Measurements from ENCODE around the gene EFNA5.

The EFNA5 gene

DNA sequence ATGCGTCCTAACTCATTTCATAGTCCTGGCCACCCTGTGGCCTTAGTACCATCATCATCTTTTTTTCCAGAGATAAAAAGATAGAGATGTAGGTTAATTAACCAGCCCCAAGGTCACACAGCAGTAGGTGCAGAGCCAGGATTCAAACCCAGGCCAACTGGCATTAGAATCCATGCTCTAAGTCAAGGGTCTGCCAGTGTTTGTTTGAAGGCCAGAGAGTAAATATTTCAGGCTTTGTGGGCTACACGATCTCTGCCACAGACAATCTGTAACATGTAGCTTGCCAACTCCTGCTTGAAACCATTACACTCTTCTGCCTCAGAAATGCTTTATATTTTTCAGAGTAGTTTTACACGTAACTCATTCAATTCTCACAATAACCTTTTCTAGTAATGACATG lies 119.6 kb downstream of the EFNA5 start:
- H3K36me3 ChIP-seq (ENCODE audit: insufficient read depth, low read length), result no peaks in the 10 kb centered on the region
- no peak for TF ChIP-seq EZH2 (IDR thresholded peaks at IDR 0.05)
- TF ChIP-seq FOXP2 (optimal IDR thresholded peaks at IDR 0.05; ENCODE audit: control extremely low read depth, extremely low read length, insufficient read depth), result no peak
- no peak for TF ChIP-seq POLR2AphosphoS5 (IDR thresholded peaks at IDR 0.05; ENCODE audit: borderline replicate concordance, low read depth, low read length)
- H3K9ac ChIP-seq (ENCODE audit: insufficient read length), result no peak overlapping the region
- no peak for DNase-seq (ENCODE audit: low read depth, low spot score)
- no peak overlapping the region for H3K27ac ChIP-seq
- no peak overlapping the region for H3K4me3 ChIP-seq
- H3K9me3 ChIP-seq (ENCODE audit: low read depth, low read length), result no peaks in the 10 kb centered on the region

DNA sequence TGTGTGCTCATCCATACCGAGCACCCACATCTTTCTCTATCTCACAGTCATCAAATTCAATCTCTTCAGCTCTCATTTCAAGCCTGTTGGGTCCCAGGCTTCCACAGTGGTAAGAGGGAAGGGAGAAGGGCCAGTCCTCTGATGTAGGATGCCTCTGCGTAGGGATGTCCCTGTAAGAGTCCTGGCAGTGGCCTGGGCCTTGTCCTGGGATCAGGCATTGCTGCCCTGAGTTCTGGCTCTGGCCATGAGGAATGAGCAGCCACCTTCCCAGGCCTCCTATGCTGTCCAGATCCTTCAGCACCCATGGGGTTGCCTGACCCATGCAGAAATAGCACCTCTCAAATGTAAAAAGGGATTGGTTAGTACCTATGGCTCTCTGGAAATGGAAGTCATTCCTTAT lies 121.2 kb downstream of the EFNA5 start:
- TF ChIP-seq POLR2AphosphoS5 (IDR thresholded peaks at IDR 0.05; ENCODE audit: borderline replicate concordance, low read depth, low read length) (no peak), FOXP2 (optimal IDR thresholded peaks at IDR 0.05; ENCODE audit: control extremely low read depth, extremely low read length, insufficient read depth) (no peak), EZH2 (IDR thresholded peaks at IDR 0.05) (no peak)
- no peak for DNase-seq (ENCODE audit: low read depth, low spot score)
- no peaks in the 10 kb centered on the region for H3K36me3 ChIP-seq (ENCODE audit: insufficient read depth, low read length)
- H3K27ac ChIP-seq, result no peak overlapping the region
- no peak overlapping the region for H3K4me3 ChIP-seq
- H3K9me3 ChIP-seq (ENCODE audit: low read depth, low read length), result no peaks in the 10 kb centered on the region
- no peak overlapping the region for H3K9ac ChIP-seq (ENCODE audit: insufficient read length)

DNA sequence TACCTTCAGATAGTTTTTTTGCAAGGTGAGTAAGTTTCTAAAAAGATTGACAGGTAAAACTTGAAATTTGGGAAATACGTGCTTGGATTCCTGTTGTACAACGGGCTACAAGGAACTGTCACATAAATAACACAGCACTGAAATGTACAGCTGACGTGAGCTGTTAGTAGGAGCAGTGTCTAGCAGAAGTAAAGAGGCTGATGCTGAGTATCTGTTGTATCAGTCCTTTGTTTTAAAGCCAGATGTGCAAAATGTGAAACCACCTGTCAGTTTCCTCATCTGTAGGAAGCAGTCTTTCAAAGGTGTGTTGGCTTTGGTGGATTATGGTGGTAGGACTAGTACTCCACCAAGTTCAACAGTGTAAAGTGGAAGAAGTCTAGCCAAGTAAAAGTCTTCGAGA lies 122.3 kb downstream of the EFNA5 start:
- no peaks in the 10 kb centered on the region for H3K36me3 ChIP-seq (ENCODE audit: insufficient read depth, low read length)
- TF ChIP-seq EZH2 (IDR thresholded peaks at IDR 0.05) (no peak), FOXP2 (optimal IDR thresholded peaks at IDR 0.05; ENCODE audit: control extremely low read depth, extremely low read length, insufficient read depth) (no peak), POLR2AphosphoS5 (IDR thresholded peaks at IDR 0.05; ENCODE audit: borderline replicate concordance, low read depth, low read length) (no peak)
- H3K4me3 ChIP-seq, result no peak overlapping the region
- H3K9me3 ChIP-seq (ENCODE audit: low read depth, low read length), result no peaks in the 10 kb centered on the region
- H3K9ac ChIP-seq (ENCODE audit: insufficient read length), result no peak overlapping the region
- DNase-seq (ENCODE audit: low read depth, low spot score), result no peak
- no peak overlapping the region for H3K27ac ChIP-seq

DNA sequence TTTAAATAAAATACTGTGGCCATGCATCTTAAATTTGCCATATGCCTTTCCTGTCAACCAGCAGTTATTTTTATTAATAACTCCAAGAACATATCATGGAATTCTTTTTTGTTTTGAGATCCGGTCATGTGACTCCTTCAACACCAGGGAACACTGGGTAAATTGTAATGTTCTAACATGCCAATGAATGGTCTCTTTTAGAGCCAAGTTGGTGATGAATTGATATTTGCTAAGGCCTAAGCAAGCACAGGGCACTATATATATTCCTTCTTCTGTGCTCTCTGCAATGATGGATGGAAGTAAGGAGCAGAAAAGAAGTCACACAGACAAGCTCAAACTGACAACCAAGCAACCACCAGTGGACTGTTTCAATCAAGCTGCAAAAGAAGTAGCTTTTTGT lies 124.0 kb downstream of the EFNA5 start:
- Histone ChIP-seq H3K9me3 (ENCODE audit: low read depth, low read length) (no peaks in the 10 kb centered on the region), H3K27ac (no peak overlapping the region), H3K36me3 (ENCODE audit: insufficient read depth, low read length) (no peaks in the 10 kb centered on the region), H3K9ac (ENCODE audit: insufficient read length) (no peak overlapping the region), H3K4me3 (no peak overlapping the region)
- TF ChIP-seq POLR2AphosphoS5 (IDR thresholded peaks at IDR 0.05; ENCODE audit: borderline replicate concordance, low read depth, low read length), result no peak
- TF ChIP-seq EZH2 (IDR thresholded peaks at IDR 0.05), result no peak
- no peak for TF ChIP-seq FOXP2 (optimal IDR thresholded peaks at IDR 0.05; ENCODE audit: control extremely low read depth, extremely low read length, insufficient read depth)
- DNase-seq (ENCODE audit: low read depth, low spot score), result no peak

DNA sequence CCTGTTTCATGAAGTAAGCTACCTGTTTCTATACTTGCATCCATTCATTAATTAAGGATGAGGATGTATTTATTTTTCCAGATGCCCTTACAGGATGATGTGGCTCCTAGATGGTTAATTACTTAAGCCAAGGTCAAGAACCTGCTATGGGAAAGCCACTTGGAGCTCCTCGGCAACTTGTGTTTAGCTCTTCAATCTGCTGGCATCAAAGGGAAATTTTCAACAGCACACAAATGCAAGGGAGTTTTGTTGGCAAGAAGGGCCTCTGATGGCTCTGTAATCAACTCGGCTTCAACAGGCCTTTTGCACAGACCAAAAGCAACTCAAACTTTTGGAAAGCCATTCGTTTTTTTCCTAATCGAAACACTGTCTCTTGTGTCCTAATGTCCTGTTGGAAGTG lies 125.3 kb downstream of the EFNA5 start:
- no peak overlapping the region for H3K9ac ChIP-seq (ENCODE audit: insufficient read length)
- H3K4me3 ChIP-seq, result no peak overlapping the region
- no peaks in the 10 kb centered on the region for H3K36me3 ChIP-seq (ENCODE audit: insufficient read depth, low read length)
- no peak overlapping the region for H3K27ac ChIP-seq
- TF ChIP-seq FOXP2 (optimal IDR thresholded peaks at IDR 0.05; ENCODE audit: control extremely low read depth, extremely low read length, insufficient read depth) (no peak), POLR2AphosphoS5 (IDR thresholded peaks at IDR 0.05; ENCODE audit: borderline replicate concordance, low read depth, low read length) (no peak), EZH2 (IDR thresholded peaks at IDR 0.05) (no peak)
- H3K9me3 ChIP-seq (ENCODE audit: low read depth, low read length), result no peaks in the 10 kb centered on the region
- no peak for DNase-seq (ENCODE audit: low read depth, low spot score)

DNA sequence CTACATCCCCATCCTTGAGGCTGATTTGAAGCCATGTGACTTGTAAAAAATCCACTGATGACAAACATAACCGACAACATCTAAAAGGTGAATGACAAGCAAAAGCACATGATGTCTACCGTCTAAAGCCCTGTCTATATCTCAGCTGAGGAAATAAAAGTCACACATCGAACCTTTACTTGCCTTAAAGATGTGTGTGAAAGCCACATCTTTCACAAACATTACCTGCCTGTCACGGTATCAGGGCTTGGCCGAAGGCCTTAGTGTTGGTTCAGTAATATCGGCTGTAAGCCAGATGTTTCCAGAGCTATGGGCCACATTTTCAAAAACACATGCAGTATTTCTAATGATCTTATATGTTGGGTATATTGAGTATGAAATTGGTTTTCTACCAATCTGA lies 125.8 kb downstream of the EFNA5 start:
- H3K9me3 ChIP-seq (ENCODE audit: low read depth, low read length), result no peaks in the 10 kb centered on the region
- no peak overlapping the region for H3K9ac ChIP-seq (ENCODE audit: insufficient read length)
- no peaks in the 10 kb centered on the region for H3K36me3 ChIP-seq (ENCODE audit: insufficient read depth, low read length)
- no peak overlapping the region for H3K4me3 ChIP-seq
- H3K27ac ChIP-seq, result no peak overlapping the region
- no peak for TF ChIP-seq EZH2 (IDR thresholded peaks at IDR 0.05)
- no peak for TF ChIP-seq POLR2AphosphoS5 (IDR thresholded peaks at IDR 0.05; ENCODE audit: borderline replicate concordance, low read depth, low read length)
- TF ChIP-seq FOXP2 (optimal IDR thresholded peaks at IDR 0.05; ENCODE audit: control extremely low read depth, extremely low read length, insufficient read depth), result no peak
- DNase-seq (ENCODE audit: low read depth, low spot score), result no peak

DNA sequence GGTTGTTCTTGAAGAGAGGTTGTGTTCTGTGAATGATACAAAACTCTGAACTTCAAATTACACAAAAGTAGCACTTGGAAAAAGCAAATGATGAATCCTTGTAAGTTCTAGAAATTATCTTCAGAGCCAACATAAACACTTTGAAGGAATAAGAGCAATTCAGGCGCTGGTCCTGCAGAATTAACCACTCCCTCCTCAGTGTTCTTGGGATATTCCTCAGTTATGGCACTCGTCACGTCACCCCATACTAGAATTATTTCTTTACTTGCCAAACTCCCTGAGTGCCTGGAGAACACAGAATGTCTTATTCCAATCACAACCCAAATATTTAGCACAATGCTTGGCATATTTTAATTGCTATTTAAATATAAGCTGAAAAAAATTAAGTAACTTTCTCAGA lies 126.3 kb downstream of the EFNA5 start:
- Histone ChIP-seq H3K9ac (ENCODE audit: insufficient read length) (no peak overlapping the region), H3K9me3 (ENCODE audit: low read depth, low read length) (no peaks in the 10 kb centered on the region), H3K27ac (no peak overlapping the region), H3K36me3 (ENCODE audit: insufficient read depth, low read length) (no peaks in the 10 kb centered on the region), H3K4me3 (no peak overlapping the region)
- TF ChIP-seq EZH2 (IDR thresholded peaks at IDR 0.05), result no peak
- no peak for TF ChIP-seq POLR2AphosphoS5 (IDR thresholded peaks at IDR 0.05; ENCODE audit: borderline replicate concordance, low read depth, low read length)
- no peak for TF ChIP-seq FOXP2 (optimal IDR thresholded peaks at IDR 0.05; ENCODE audit: control extremely low read depth, extremely low read length, insufficient read depth)
- no peak for DNase-seq (ENCODE audit: low read depth, low spot score)

DNA sequence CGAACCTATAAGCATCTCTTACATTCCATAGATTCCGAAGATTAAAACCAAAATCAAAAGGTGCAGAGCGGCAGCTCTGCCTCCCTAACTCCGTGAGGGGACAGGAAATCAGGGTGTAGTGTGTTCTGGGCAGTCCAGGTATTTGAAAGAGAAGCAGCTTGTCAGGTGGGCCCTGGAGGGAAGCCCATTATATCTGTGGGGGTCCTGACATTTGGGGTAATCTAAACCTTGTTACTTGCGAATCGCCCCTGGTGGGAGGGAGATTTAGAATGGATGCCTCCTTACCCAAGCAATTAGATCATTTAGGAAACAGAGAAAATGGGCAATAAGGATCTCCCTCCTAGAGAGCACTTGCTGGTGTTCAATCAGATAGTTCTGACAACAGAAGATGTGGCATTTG lies 126.9 kb downstream of the EFNA5 start:
- Histone ChIP-seq H3K9ac (ENCODE audit: insufficient read length) (no peak overlapping the region), H3K27ac (no peak overlapping the region), H3K9me3 (ENCODE audit: low read depth, low read length) (no peaks in the 10 kb centered on the region), H3K36me3 (ENCODE audit: insufficient read depth, low read length) (no peaks in the 10 kb centered on the region), H3K4me3 (no peak overlapping the region)
- DNase-seq (ENCODE audit: low read depth, low spot score), result no peak
- TF ChIP-seq POLR2AphosphoS5 (IDR thresholded peaks at IDR 0.05; ENCODE audit: borderline replicate concordance, low read depth, low read length) (no peak), EZH2 (IDR thresholded peaks at IDR 0.05) (no peak), FOXP2 (optimal IDR thresholded peaks at IDR 0.05; ENCODE audit: control extremely low read depth, extremely low read length, insufficient read depth) (no peak)

DNA sequence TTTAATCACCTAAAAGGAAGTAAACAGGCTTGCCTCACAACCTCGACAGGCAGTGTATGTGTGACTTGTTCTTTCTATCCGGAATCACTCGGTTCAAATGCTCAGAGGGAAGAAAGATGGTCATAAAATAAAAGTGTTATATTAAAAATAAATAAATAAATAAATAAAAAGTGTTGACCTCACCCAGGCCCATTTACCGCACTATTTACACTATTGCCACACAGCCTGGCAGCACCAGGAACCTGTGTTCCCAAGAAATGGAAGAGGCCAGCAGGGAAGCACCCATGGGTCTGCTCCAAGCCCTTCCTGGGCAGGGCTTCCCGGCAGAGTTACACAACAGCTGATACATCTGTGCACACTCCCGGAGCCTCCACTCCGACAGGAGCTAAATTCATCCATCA lies 127.9 kb downstream of the EFNA5 start:
- TF ChIP-seq FOXP2 (optimal IDR thresholded peaks at IDR 0.05; ENCODE audit: control extremely low read depth, extremely low read length, insufficient read depth) (no peak), EZH2 (IDR thresholded peaks at IDR 0.05) (no peak), POLR2AphosphoS5 (IDR thresholded peaks at IDR 0.05; ENCODE audit: borderline replicate concordance, low read depth, low read length) (no peak)
- Histone ChIP-seq H3K4me3 (no peak overlapping the region), H3K27ac (no peak overlapping the region), H3K9me3 (ENCODE audit: low read depth, low read length) (no peaks in the 10 kb centered on the region), H3K36me3 (ENCODE audit: insufficient read depth, low read length) (no peaks in the 10 kb centered on the region), H3K9ac (ENCODE audit: insufficient read length) (no peak overlapping the region)
- DNase-seq (ENCODE audit: low read depth, low spot score), result no peak

Measured in SK-N-MC (cell line).